AG08396 (cell line): ENCODE data around the gene TFPT.

ENCODE experiments used
- DNase-seq: peaks from one replicate; pipeline ENCODE4 v3.0.0; 2012; ENCODE audit warnings: low spot score, mixed read lengths

TFPT gene

GRCh38 chr19:54115109-54116063, at the start of gene TFPT, which contains the start of gene PRPF31:
TSS of gene TFPT (minus strand) at chr19:54115657. CDS start at chr19:54115269, 388 bp downstream.
TSS of gene PRPF31 (plus strand) at chr19:54115754. CDS start at chr19:54118279, 2,525 bp downstream.
- peak; percentile 98 for DNase-seq

DNA sequence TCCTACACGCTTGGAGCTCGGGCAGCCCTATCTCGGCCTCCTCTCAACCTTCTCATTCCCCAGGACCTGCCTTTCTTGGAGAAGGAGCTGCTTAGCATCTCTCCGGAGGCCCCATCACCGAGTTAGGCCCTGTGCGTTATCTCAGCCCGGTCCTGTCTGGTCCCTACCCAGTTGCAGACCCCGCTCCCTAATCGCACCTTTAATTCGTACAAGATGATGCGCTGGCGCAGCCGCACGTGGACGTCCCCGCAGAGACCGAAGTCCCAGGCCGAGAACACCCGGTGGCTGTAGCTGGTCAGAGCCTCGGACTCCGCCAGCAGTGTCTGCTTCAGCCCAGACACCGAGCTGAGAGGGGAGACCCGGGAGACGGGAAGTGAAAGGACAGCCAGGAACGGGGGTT, 49.8 kb upstream of the TFPT start:
- no peak for DNase-seq

GRCh38 chr19:54164369-54165068, 49.1 kb upstream of the TFPT start:
- DNase-seq, result peak; percentile 86

GRCh38 chr19:54162884-54163283, 47.4 kb upstream of the TFPT start:
- no peak for DNase-seq

DNA sequence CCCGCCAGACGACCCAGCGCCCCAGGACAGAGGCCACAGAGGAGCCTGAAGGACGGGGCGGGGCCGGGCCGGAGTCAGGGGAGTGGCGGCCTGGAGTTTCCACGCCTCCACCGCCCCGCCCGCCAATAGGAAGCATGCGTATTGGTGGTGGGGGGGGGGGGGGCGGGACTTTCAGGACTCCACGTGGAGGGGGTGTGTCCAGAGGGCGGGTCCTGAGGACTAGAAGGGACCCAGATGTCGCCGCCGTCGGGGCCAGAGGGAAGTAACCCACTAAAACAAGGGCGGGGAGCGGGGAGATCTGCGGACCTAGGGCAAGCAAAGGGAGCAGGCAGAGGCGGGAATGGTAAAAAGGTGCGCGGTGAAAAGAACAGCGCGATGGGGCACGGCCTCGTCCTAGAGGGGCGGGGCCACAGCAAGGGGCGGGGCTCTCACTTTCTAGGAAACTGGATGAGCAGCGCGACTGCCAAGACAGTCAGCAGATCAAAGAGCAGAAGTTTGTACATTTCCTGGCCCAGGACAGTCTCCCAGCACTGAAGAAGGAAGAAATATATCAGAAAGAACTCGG, 46.9 kb upstream of the TFPT start:
- DNase-seq, result peak; percentile 90

DNA sequence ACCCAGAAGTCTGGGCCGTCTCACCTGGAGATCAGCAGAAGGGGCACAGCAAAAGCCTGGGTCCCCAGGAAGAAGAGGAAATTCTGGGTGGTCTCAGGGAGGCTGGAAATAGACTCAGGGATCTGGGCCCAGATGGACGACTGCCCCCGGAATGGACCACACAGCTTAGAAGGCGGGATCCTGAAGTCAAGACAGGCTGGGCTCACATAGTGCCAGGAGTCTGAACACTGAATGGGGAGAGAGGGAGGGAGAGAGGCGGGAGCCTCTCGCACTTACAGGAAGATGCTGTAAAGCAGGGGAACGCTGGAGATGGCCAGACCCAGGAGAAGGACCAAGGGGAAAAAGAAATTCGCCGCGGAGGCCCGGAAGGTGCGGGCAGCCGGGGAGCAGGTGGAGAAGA, 45.4 kb upstream of the TFPT start:
- DNase-seq, result no peak

- peak; percentile 34 for DNase-seq
Observed at GRCh38 chr19:54160182-54160811, 44.8 kb upstream of the TFPT start.

GRCh38 chr19:54159352-54160181, 44.1 kb upstream of the TFPT start, which contains the start of gene LENG1:
TSS of gene LENG1 (minus strand) at chr19:54159721. CDS start at chr19:54159695, 26 bp downstream.
- DNase-seq, result peak; percentile 99

DNA sequence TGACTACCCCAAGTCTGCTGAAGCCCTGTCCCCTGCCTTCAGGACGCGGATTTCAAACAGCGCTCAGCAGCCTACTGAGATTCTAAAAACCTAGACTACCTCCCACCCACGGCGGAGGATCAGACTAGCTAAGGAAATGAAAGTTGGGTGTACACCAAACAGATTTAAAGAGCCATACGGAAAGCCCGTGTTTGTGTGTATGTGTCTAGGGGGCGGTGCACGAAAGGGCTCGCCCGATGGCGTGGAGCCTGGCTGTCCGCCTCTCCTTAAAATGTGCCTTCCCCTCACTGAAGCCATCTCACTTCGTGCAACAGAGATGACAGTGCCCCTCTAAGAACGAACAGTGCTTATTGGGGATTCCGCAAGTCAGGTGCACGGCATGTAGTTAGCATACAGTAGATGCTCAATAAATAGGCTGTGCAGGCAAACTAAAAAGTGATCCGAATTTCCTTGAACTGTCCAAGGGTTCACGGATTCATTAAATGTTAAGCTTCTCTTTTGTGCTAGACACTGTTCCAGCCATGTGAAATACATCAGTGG, 43.4 kb upstream of the TFPT start:
- DNase-seq, result peak; percentile 43

GRCh38 chr19:54156953-54157352, 41.5 kb upstream of the TFPT start:
- no peak for DNase-seq

- no peak for DNase-seq
Observed at GRCh38 chr19:54156490-54156889, 41.0 kb upstream of the TFPT start.

- DNase-seq, result no peak
Observed at GRCh38 chr19:54155694-54156093, 40.2 kb upstream of the TFPT start.

DNA sequence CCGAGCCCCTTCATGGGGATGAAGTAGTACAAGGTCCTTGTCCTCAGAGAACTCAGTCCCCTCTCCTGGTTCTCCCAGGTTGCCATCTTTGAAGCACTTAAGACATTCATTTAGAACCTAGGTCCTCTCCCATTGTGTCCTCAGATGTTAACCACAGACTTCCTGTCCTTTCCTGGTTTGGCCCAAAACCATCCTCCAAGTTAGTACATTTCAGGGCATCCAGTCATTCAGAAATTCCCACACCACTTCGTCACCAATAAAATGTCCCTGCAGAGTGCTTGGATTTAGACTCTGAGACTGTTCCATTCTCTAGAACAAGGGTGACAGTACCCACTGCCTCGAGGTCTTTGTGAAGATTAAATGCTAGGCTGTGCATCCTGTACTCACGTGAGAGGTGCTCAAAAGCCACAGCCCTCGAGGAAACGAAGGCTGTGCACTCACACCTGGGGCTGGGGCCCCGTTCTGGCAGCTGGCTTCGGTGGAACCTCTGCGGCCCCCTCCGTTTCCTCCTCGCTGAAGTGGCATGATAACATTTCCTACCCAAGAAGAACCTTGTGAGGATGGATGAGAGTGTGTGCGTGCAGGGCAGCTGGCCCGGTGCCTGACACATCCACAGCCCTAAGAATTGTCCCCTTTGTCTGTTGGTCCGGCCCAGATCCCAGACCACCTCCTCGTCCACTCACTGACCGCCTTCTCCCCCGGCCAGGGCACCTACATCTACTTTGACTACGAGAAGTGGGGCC, 39.3 kb upstream of the TFPT start:
- DNase-seq, result peak; percentile 63

GRCh38 chr19:54153731-54154326, 38.4 kb upstream of the TFPT start:
- DNase-seq, result no peak

- DNase-seq, result no peak
Observed at GRCh38 chr19:54152878-54153524, 37.5 kb upstream of the TFPT start.

GRCh38 chr19:54152267-54152666, 36.8 kb upstream of the TFPT start:
- DNase-seq, result no peak

- no peak for DNase-seq
Observed at GRCh38 chr19:54151362-54152035, 36.0 kb upstream of the TFPT start.

- no peak for DNase-seq
Observed at GRCh38 chr19:54149021-54149812, 33.8 kb upstream of the TFPT start.
